ENCODE results near the gene MRPL33. TPM values are rescaled to one million over a fixed set of nuclear protein-coding genes. Genes with fewer than 3 reads are reported as not detected.

Gene MRPL33
- total and polyA plus RNA-seq, 2 of the 13 experiments (the other 11 are each of a cell fraction or from before 2014, with no cell fraction given), result 69.7 to 218 TPM

DNA sequence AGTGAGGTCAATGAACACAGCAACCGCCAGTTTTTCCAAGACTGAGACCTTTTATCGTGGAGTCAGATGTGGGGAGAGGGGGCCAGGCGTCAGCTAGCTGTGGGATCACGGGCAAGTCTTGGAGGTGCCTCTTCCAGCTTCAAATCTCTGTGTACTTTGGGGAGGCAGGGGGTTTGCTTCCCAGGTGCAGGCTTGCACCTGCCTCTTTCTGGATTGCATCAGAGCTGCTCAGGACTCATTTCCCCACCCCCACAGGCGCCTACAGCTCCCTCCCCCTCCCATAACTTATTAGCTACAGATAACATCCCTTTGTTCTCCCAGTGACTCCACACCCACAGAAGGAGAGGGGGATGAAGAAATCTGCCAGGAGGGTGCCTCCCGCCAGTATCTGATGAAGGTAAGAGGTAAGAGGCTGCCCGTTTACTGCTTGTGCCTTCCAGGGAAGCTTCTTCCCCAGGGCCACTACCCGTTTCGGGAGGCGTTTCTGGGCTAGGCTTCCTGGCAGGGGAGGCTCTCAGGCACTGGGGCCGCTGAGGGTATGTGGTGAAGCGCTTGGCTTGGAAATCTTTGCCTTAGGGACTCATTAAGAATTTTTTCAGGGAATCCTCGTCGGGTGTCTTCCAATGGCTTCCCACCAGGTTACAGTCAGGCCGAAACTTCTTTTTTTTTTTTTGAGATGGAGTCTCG is 18.8 kb upstream of the MRPL33 start (continued):
- TF ChIP-seq ZNF768 (CRISPR knock-in tag; IDR thresholded peaks at IDR 0.05), result no peak
- no peak for TF ChIP-seq SMAD3 (CRISPR knock-in tag; IDR thresholded peaks at IDR 0.05)
- no peak for TF ChIP-seq PLRG1 (conservative IDR thresholded peaks at IDR 0.05)
- TF ChIP-seq, protein P1, sequence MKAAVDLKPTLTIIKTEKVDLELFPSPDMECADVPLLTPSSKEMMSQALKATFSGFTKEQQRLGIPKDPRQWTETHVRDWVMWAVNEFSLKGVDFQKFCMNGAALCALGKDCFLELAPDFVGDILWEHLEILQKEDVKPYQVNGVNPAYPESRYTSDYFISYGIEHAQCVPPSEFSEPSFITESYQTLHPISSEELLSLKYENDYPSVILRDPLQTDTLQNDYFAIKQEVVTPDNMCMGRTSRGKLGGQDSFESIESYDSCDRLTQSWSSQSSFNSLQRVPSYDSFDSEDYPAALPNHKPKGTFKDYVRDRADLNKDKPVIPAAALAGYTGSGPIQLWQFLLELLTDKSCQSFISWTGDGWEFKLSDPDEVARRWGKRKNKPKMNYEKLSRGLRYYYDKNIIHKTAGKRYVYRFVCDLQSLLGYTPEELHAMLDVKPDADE (CRISPR knock-in tag; IDR thresholded peaks at IDR 0.05), result no peak
- no peak for TF ChIP-seq ZNF263 (CRISPR knock-in tag; IDR thresholded peaks at IDR 0.05)
- no peak for TF ChIP-seq RFX5 (IDR thresholded peaks at IDR 0.05; ENCODE audit: low read depth, low read length)
- no peak for TF ChIP-seq GABPA (IDR thresholded peaks at IDR 0.05; ENCODE audit: low read depth, low read length)
- no peak; the same call in 1 of the 2 replicates for TF ChIP-seq GABPA (CRISPR knock-in tag; IDR thresholded peaks at IDR 0.05; ENCODE audit: low read depth)
- TF ChIP-seq SMARCE1 (IDR thresholded peaks at IDR 0.05; ENCODE audit: borderline replicate concordance), result no peak
- TF ChIP-seq YY1 (IDR thresholded peaks at IDR 0.05; ENCODE audit: insufficient read depth, insufficient replicate concordance, low read depth, low read length), result no peak
- no peak; the same call in 2 of the 3 replicates for TF ChIP-seq MXI1 (IDR thresholded peaks at IDR 0.05; ENCODE audit: borderline replicate concordance, low read depth, low read length)
- no peak for TF ChIP-seq ZNF124 (CRISPR knock-in tag; IDR thresholded peaks at IDR 0.05)
- peak; percentile 94; the same call in 1 of the 2 replicates for TF ChIP-seq ZNF619 (CRISPR knock-in tag; IDR thresholded peaks at IDR 0.05)
- TF ChIP-seq DR1 (CRISPR knock-in tag; IDR thresholded peaks at IDR 0.05), result no peak
- TF ChIP-seq, protein P2, sequence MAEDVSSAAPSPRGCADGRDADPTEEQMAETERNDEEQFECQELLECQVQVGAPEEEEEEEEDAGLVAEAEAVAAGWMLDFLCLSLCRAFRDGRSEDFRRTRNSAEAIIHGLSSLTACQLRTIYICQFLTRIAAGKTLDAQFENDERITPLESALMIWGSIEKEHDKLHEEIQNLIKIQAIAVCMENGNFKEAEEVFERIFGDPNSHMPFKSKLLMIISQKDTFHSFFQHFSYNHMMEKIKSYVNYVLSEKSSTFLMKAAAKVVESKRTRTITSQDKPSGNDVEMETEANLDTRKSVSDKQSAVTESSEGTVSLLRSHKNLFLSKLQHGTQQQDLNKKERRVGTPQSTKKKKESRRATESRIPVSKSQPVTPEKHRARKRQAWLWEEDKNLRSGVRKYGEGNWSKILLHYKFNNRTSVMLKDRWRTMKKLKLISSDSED (CRISPR knock-in tag; IDR thresholded peaks at IDR 0.05), result no peak
- TF ChIP-seq ZNF33B (CRISPR knock-in tag; IDR thresholded peaks at IDR 0.05), result no peak
- TF ChIP-seq ZNF850 (CRISPR knock-in tag; conservative IDR thresholded peaks at IDR 0.05), result no peak
- peak; percentile 69 for TF ChIP-seq RXRA (CRISPR knock-in tag; IDR thresholded peaks at IDR 0.05)
- TF ChIP-seq ZSCAN12 (CRISPR knock-in tag; IDR thresholded peaks at IDR 0.05), result 0 out of 2 replicates have a peak, but pooled peaks have one; percentile 32
- TF ChIP-seq, protein P3, sequence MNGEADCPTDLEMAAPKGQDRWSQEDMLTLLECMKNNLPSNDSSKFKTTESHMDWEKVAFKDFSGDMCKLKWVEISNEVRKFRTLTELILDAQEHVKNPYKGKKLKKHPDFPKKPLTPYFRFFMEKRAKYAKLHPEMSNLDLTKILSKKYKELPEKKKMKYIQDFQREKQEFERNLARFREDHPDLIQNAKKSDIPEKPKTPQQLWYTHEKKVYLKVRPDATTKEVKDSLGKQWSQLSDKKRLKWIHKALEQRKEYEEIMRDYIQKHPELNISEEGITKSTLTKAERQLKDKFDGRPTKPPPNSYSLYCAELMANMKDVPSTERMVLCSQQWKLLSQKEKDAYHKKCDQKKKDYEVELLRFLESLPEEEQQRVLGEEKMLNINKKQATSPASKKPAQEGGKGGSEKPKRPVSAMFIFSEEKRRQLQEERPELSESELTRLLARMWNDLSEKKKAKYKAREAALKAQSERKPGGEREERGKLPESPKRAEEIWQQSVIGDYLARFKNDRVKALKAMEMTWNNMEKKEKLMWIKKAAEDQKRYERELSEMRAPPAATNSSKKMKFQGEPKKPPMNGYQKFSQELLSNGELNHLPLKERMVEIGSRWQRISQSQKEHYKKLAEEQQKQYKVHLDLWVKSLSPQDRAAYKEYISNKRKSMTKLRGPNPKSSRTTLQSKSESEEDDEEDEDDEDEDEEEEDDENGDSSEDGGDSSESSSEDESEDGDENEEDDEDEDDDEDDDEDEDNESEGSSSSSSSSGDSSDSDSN (CRISPR knock-in tag; IDR thresholded peaks at IDR 0.05), result 0 out of 2 replicates have a peak, but pooled peaks have one; percentile 40
- no peak for TF ChIP-seq JDP2 (CRISPR knock-in tag; IDR thresholded peaks at IDR 0.05; ENCODE audit: borderline replicate concordance)
- 0 out of 2 replicates have a peak, but pooled peaks have one; percentile 31 for TF ChIP-seq ISX (CRISPR knock-in tag; conservative IDR thresholded peaks at IDR 0.05)
- TF ChIP-seq, protein P4, sequence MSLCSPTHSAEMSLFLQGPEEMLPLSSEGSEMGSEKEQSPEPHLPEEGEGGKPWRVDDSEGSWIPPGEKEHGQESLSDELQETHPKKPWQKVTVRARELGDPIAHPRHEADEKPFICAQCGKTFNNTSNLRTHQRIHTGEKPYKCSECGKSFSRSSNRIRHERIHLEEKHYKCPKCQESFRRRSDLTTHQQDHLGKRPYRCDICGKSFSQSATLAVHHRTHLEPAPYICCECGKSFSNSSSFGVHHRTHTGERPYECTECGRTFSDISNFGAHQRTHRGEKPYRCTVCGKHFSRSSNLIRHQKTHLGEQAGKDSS (CRISPR knock-in tag; IDR thresholded peaks at IDR 0.05; ENCODE audit: borderline replicate concordance, low read depth), result peak; percentile 50; the same call in 1 of the 2 replicates
- TF ChIP-seq SRY (CRISPR knock-in tag; IDR thresholded peaks at IDR 0.05), result no peak
- TF ChIP-seq AHR (CRISPR knock-in tag; IDR thresholded peaks at IDR 0.05), result no peak
- TF ChIP-seq HOXA9 (CRISPR knock-in tag; IDR thresholded peaks at IDR 0.05; ENCODE audit: borderline replicate concordance), result no peak
- no peak; the same call in 1 of the 2 replicates for TF ChIP-seq KDM6A (CRISPR knock-in tag; IDR thresholded peaks at IDR 0.05; ENCODE audit: low read depth)
- no peak for TF ChIP-seq ZNF672 (CRISPR knock-in tag; IDR thresholded peaks at IDR 0.05)
